Type B pancreatic cell (in vitro differentiated cells): ENCODE data around the gene PML. TPM values are rescaled to one million over a fixed set of nuclear protein-coding genes. Genes with fewer than 3 reads are reported as not detected.

Experiments used
- DNase-seq: peaks from one replicate; pipeline ENCODE4 v3.0.0; 2021; ENCODE audit warnings: mixed read lengths; ENCODE audit not compliant: unreplicated experiment; ENCODE audit errors: extremely low spot score
- H3K27ac Mint-ChIP-seq: 2 replicates; pipeline ENCODE4 v1.8.0; 2021; ENCODE audit warnings: mild to moderate bottlenecking, mixed read lengths
- H3K27me3 Mint-ChIP-seq: 2 replicates; pipeline ENCODE4 v1.8.0; 2021; ENCODE audit warnings: mixed read lengths
- H3K36me3 Mint-ChIP-seq: 2 replicates; pipeline ENCODE4 v1.8.0; 2021; ENCODE audit warnings: mixed read lengths
- H3K4me1 Mint-ChIP-seq: one replicate; pipeline ENCODE4 v1.8.0; 2021; ENCODE audit warnings: mixed read lengths; ENCODE audit not compliant: unreplicated experiment
- H3K4me3 Mint-ChIP-seq: 2 replicates; pipeline ENCODE4 v1.8.0; 2021; ENCODE audit warnings: mild to moderate bottlenecking, mixed read lengths
- H3K9me3 Mint-ChIP-seq: 2 replicates; pipeline ENCODE4 v1.8.0; 2021; ENCODE audit warnings: mixed read lengths
- total RNA-seq: library from RNA; stranded (reverse); gene quantifications from 2 replicates; pipeline ENCODE4 v1.2.1, GENCODE V29; 2021; ENCODE audit warnings: low replicate concordance
- TF ChIP-seq, protein P1 (sequence below): fragments of 200-600 bp; sonication (generic); conservative IDR thresholded peaks from 2 replicates; pipeline ENCODE4 v1.5.0; 2021; ENCODE audit warnings: antibody characterized with exemption, mild to moderate bottlenecking

PML gene
- total RNA-seq, 1 donor from 2014 or later, result 29.8 TPM

DNA sequence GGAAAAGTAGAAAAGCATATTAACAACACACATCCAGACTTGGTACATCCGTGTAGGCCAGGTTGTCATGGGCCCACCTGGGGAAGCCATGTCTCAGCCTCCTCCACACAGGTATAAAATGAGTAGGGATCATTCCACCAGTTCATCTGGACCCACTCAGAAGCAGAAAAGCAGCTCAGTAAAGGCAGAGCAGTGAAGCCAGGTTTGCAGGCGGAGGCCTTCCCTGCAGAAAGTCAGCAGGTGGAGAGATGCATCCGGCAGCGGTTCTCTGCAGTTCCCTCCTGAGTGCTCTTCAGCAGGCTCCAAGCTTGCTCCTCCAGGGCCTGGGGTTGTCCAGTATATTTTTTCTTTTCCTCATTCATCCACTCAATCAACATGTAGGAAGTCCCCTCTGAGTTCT is 46.1 kb upstream of the PML start:
- Mint-ChIP-seq H3K4me1 (peaks cover 17% of the 10 kb centered on the region), H3K9me3 (no peaks in the 10 kb centered on the region), H3K4me3 (no peak overlapping the region), H3K27me3 (no peaks in the 10 kb centered on the region), H3K36me3 (no peaks in the 10 kb centered on the region), H3K27ac (no peak overlapping the region)
- no peak for DNase-seq
- TF ChIP-seq, protein P1, sequence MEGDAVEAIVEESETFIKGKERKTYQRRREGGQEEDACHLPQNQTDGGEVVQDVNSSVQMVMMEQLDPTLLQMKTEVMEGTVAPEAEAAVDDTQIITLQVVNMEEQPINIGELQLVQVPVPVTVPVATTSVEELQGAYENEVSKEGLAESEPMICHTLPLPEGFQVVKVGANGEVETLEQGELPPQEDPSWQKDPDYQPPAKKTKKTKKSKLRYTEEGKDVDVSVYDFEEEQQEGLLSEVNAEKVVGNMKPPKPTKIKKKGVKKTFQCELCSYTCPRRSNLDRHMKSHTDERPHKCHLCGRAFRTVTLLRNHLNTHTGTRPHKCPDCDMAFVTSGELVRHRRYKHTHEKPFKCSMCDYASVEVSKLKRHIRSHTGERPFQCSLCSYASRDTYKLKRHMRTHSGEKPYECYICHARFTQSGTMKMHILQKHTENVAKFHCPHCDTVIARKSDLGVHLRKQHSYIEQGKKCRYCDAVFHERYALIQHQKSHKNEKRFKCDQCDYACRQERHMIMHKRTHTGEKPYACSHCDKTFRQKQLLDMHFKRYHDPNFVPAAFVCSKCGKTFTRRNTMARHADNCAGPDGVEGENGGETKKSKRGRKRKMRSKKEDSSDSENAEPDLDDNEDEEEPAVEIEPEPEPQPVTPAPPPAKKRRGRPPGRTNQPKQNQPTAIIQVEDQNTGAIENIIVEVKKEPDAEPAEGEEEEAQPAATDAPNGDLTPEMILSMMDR, result no peak

DNA sequence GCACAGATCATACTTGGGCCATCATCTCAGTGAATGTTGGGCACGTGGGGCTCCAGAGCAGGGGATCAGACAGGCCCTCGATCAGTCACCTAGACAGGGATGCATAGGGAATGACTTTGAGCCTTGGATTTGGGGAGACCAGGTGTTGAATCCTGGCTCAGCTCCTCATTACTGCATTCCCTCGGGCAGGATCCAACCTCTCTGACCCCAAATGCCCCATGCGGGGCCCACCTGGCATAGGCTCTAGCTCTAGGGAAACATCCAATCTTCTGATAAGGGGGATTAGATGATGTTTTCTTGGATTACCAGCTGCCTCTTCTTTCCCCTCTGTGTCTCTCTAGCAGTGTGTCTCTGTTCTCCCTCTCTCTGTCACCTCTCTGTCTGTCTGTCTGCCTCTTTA is 45.5 kb upstream of the PML start:
- Mint-ChIP-seq H3K36me3 (no peaks in the 10 kb centered on the region), H3K4me1 (peaks cover 17% of the 10 kb centered on the region), H3K4me3 (no peak overlapping the region), H3K9me3 (no peaks in the 10 kb centered on the region), H3K27ac (no peak overlapping the region), H3K27me3 (no peaks in the 10 kb centered on the region)
- TF ChIP-seq, protein P1, result no peak
- no peak for DNase-seq

DNA sequence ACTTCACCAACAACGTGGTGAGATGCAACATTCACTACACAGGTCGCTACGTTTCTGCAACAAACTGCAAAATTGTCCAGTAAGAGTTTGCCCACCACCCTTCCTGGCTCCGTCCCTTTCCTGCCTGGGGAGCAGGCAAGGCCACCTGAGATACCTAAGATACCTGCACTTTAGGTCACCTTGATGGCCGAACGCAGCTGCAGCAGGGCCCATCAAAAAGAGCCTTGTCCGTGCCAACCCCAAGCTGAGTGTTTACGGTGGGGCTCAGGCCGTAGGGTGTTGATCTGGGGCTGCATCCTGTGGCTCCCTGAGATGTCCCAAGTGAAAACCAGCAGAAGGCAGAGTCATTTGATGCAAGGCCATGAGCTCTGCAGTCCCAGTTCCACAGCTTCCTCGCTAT is 45.0 kb upstream of the PML start:
- no peaks in the 10 kb centered on the region for H3K36me3 Mint-ChIP-seq
- H3K9me3 Mint-ChIP-seq, result no peaks in the 10 kb centered on the region
- DNase-seq, result no peak
- H3K4me3 Mint-ChIP-seq, result no peak overlapping the region
- no peak overlapping the region for H3K27ac Mint-ChIP-seq
- peaks cover 17% of the 10 kb centered on the region for H3K4me1 Mint-ChIP-seq
- TF ChIP-seq, protein P1, result no peak
- H3K27me3 Mint-ChIP-seq, result no peaks in the 10 kb centered on the region

DNA sequence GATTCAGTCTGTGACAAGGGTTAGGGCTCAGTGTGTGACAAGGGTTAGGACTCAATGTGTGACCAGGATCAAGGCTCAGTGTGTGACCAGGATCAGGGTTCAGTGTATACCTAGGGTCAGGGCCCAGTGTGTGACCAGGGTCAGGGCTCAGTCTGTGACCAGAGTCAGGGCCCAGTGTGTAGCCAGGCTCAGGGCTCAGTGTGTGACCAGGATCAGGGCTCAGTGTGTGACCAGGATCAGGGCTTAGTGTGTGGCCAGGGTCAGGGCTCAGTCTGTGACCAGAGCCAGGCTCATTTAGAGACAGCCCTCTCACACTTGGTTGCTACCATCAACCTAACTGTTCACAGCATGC is 44.1 kb upstream of the PML start:
- Mint-ChIP-seq H3K27me3 (no peaks in the 10 kb centered on the region), H3K4me1 (peaks cover 12% of the 10 kb centered on the region), H3K36me3 (no peaks in the 10 kb centered on the region), H3K4me3 (no peak overlapping the region), H3K9me3 (no peaks in the 10 kb centered on the region), H3K27ac (peak overlapping the region; percentile 68)
- DNase-seq, result no peak
- TF ChIP-seq, protein P1, result no peak

DNA sequence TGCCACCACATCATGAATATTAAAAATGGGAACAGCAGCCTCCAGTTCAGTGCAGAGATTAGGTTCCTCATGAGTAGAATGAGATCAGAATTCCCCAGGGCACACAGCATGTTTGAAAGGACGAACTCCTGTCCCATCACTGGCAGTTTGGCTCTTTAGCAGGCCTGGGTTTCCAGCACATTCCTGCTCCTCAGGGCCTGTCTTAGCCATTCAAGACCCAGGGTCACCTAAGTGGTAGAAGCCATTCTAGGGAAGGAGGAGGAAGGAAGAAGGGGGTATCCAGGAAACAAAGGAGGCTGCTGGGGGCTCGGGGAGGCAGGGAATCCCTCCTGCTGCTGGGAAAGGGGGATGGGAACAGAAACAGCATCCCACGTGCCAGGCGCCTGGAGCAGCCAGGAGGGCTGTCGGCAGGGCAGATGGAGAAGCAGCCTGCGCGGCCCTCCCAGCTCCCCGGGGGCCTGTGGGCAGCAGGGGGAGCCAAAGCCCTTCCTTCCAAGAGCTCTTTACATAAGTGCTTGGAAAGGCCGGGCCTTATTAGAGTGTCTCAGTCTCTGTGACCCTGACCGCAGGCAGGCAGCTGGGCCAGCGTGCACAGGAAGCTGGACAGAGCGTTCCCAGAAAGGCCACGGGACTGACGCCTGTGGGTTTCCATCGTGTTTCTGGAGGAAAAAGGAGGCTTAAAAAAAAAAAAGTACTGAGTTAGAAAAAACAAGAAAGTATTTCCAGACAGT is 43.5 kb upstream of the PML start:
- Mint-ChIP-seq H3K9me3 (no peaks in the 10 kb centered on the region), H3K27me3 (no peaks in the 10 kb centered on the region), H3K4me1 (peaks cover 12% of the 10 kb centered on the region), H3K36me3 (no peaks in the 10 kb centered on the region), H3K27ac (peak overlapping the region; percentile 68), H3K4me3 (peak overlapping the region; percentile 50)
- TF ChIP-seq, protein P1, result peak; percentile 82
- DNase-seq, result peak; percentile 86

DNA sequence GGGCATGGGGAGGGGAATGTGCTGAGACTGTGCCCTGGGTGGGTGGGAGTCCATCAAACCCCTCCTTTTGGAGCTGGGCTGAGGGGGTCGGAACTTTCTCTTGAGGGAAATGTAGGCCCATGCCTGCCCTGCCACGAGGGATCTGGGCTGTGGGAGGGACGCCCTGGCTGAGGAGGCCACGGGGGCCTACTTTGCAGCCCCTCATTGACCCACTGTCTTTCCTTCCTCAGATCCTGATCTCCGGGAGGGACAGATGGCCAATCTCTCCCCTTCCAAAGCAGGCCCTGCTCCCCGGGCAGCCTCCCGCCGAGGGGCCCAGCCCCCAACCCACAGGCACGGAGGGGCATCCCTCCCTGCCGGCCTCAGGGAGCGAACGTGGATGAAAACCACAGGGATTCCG is 42.9 kb upstream of the PML start:
- H3K4me1 Mint-ChIP-seq, result peaks cover 12% of the 10 kb centered on the region
- no peak overlapping the region for H3K4me3 Mint-ChIP-seq
- no peak for DNase-seq
- TF ChIP-seq, protein P1, result no peak
- H3K27ac Mint-ChIP-seq, result peak overlapping the region; percentile 68
- H3K9me3 Mint-ChIP-seq, result no peaks in the 10 kb centered on the region
- no peaks in the 10 kb centered on the region for H3K36me3 Mint-ChIP-seq
- no peaks in the 10 kb centered on the region for H3K27me3 Mint-ChIP-seq
